NCI-H82 (cell line): ENCODE data around the gene COPB2.
"Not testable (repeated sequence)": the region's sequence is repeated elsewhere in the genome, so short reads cannot be mapped to it uniquely, and the experiment has no call there.

Experiments used
- DNase-seq: peaks from one replicate; lab custom pipeline; 2025; lab: John Stamatoyannopoulos, UW

Gene COPB2

GRCh38 chr3:139378587-139379241 is 10.7 kb downstream of the COPB2 start:
- DNase-seq, result peak; percentile 42

- DNase-seq, result no peak
Measured at GRCh38 chr3:139377378-139377777, 12.1 kb downstream of the COPB2 start.

- no peak for DNase-seq
Measured at GRCh38 chr3:139374099-139374498, 15.3 kb downstream of the COPB2 start.

GRCh38 chr3:139364549-139364948 is 24.9 kb downstream of the COPB2 start:
- no peak for DNase-seq

GRCh38 chr3:139361276-139361675 is 28.2 kb downstream of the COPB2 start:
- no peak for DNase-seq

GRCh38 chr3:139358841-139359562 is 30.4 kb downstream of the COPB2 start:
- DNase-seq, result peak; percentile 90

GRCh38 chr3:139357899-139358298 is 31.5 kb downstream of the COPB2 start:
- DNase-seq, result no peak

GRCh38 chr3:139355891-139356290 is 33.6 kb downstream of the COPB2 start:
- DNase-seq, result peak; percentile 45

- peak; percentile 66 for DNase-seq
Measured at GRCh38 chr3:139355476-139355875, 34.0 kb downstream of the COPB2 start.

- no peak for DNase-seq
Measured at GRCh38 chr3:139354661-139355060, 34.8 kb downstream of the COPB2 start.

- peak; percentile 77 for DNase-seq
Measured at GRCh38 chr3:139353920-139354556, 35.4 kb downstream of the COPB2 start.

- DNase-seq, result no peak
Measured at GRCh38 chr3:139346771-139347170, 42.7 kb downstream of the COPB2 start.

- DNase-seq, result peak; percentile 95
Measured at GRCh38 chr3:139343895-139344856, 45.3 kb downstream of the COPB2 start, which contains the start of gene MRPS22. Gene MRPS22, plus strand, starts transcription at chr3:139344020. Its CDS starts 7 bp downstream, at chr3:139344027.

GRCh38 chr3:139342054-139342453 is 47.4 kb downstream of the COPB2 start:
- DNase-seq, result peak; percentile 77

GRCh38 chr3:139340784-139341183 is 48.7 kb downstream of the COPB2 start:
- no peak for DNase-seq

GRCh38 chr3:139339219-139339906 is 50.1 kb downstream of the COPB2 start:
- no peak for DNase-seq

GRCh38 chr3:139338405-139338804 is 51.0 kb downstream of the COPB2 start:
- no peak for DNase-seq

- not testable (repeated sequence) for DNase-seq
Measured at GRCh38 chr3:139334675-139335074, 54.8 kb downstream of the COPB2 start.

- no peak for DNase-seq
Measured at GRCh38 chr3:139332092-139332491, 57.4 kb downstream of the COPB2 start.

GRCh38 chr3:139329364-139329850 is 60.0 kb downstream of the COPB2 start:
- peak; percentile 94 for DNase-seq

- no peak for DNase-seq
Measured at GRCh38 chr3:139328356-139328755, 61.1 kb downstream of the COPB2 start.
